Right renal pelvis (tissue), 4 donors: ENCODE data around the gene AMELX. TPM values are rescaled to one million over a fixed set of nuclear protein-coding genes. Genes with fewer than 3 reads are reported as not detected.
A peak's percentile ranks its signal among the peaks of the same experiment; 100 is the strongest.

Experiments
- DNase-seq, 4 donors: peaks; one replicate each; pipeline ENCODE4 v3.0.0-alpha.2; 2013; ENCODE audit warnings: low read depth in 4 of 4, low spot score in 3 of 4, missing footprints in 1 of 4
- polyA plus RNA-seq, 4 donors: library from polyadenylated mRNA; unstranded; fragments of 120-200 nt; gene quantifications; one replicate each; pipeline ENCODE4 v1.2.1, GENCODE V29; 2013; ENCODE audit not compliant: insufficient read length in 4 of 4

Gene AMELX
- polyA plus RNA-seq, 4 donors: not detected

DNA sequence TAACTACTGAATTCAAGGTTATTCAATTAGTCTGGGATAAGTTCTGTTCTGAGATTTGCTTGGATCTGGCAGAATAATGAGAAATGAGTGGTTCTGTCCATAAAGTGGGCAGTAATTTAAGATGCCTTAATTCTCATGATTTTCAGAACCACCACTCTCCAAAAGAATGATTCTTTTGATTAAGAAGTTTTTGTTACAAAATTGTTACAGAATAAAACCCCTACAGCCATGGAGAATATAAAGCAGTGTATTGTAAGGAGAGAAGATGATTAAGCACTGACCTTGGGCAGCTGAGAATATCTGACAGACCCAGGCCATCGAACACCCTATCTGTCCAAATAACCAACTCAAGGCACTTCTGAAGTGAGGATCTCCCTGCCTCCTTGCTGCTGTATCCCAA, 12.4 kb downstream of the AMELX start:
- no peak for DNase-seq

DNA sequence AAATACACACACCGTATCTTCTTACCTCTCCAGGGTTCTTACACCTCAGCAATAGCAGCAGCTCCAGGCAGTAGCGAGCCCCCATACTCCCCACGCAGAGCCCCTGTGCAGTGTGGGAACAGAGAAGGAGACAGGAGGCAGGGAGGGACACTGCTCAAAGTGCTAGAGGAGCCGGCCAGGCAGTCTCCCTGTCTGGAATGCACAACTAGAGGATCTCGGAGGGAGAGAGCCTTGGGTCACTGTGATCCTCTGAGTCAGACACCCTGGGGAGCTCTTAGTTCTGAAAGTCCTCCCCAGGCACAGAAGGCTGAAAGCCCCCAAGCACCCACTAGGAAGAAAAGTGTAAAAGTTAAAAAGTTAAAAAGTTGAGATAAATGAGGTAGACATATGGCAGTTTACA, 16.0 kb downstream of the AMELX start:
- DNase-seq: no peak

DNA sequence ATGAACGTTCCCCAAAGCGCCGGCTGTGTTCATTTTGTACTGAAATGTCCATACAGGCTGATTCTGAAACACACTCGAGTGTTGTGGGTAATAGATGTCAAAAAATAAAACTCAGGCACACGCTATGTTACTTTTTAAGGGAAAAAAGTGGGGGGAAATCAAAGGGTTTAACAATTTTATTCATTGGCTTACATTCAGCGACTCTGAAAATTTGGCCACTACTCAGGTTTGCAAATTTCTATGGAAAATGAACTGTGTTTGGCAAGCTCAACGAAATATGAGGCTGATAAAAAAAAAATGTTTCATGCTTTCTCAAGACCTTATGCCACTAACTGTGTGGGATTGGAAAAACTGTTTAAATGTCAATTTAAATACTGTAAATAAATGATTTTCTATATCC, 18.5 kb downstream of the AMELX start:
- no peak for DNase-seq

DNA sequence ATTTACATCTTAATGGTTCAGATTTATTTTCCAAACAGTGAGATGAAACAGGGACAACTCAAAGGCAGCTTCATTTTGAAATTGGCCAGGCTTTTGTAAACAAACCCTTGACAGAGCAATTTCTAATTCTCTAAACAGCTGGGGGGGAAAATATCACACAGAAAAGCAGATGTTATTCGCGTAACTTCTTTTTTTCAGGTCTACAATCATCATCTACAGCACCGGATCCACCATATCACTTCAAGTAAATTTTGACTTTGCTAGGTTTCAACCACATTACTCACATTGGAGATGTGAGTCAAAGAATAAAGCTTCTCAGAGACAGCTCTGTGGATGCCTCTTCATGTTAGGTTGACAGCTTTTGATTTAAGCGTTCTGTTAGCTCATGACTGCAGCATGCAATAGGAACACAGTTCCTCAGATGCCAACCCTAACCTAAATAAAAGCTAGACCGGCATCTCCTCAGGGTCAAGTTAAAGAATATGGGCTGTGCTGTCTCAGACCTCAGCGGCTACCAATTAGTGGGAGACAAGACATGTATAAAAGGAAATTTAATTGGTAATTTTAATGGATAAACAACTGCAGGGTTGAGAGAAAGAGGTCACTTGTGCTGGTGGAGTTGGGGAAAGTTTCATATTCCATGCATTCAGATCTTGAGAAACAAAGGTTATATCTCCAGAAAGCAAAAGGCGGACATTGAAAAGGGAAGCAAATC, 26.8 kb downstream of the AMELX start:
- DNase-seq: no peak

DNA sequence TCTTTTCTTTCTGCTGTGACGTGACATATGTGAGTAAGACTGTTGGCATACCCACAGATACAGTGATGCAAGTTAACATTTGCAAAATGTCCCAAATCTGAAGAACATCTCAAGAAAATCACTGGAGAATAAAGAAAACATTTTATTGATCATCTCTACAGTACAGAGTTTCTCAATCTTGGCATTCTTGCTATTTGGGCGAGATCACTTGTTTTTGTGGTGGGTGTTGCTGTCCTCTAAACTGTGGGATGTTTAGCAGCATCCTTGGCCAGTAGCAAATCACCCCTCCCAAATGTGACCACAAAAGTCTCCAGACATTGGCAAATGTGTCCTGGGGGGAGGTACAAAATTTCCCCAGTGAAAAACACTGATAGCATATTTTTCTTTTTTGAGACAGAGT, 28.8 kb downstream of the AMELX start:
- DNase-seq: no peak

DNA sequence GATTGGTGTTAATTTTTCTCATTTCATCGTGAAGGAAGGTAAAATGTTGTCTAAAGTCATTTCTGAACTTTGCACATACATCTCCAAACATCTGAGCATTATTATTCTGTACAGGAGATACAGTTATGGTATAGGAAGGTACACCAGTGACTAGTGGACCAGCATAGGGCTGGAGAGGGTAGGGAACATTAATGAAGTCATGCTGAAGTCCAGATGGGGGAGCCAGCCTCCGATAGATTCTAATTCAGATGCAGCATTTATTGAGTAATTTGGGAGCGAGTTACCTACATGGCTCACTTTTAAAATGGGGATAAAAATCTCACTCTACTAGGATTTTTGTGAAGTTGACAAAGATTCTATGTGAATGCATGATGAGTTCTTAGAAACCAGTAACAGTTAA, 34.9 kb downstream of the AMELX start:
- no peak for DNase-seq

DNA sequence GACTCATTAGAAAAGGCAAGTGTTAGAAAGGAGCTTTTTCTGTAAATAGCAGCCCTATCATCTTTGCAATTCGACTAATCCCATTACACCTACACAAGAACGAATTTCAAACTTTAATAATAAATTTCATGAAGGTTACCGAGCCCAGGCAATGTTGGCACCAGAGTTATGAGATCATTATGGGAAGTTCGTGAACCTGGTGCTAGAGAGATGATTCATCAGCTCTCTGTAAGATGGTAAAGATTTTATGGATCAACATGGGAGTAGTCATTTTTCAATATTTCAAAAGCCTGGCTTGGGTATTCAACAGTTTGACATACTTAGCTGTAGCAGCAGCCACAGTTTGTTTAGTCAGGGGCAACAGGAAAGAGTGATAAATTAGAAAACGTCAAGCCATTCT, 35.8 kb downstream of the AMELX start:
- no peak for DNase-seq

DNA sequence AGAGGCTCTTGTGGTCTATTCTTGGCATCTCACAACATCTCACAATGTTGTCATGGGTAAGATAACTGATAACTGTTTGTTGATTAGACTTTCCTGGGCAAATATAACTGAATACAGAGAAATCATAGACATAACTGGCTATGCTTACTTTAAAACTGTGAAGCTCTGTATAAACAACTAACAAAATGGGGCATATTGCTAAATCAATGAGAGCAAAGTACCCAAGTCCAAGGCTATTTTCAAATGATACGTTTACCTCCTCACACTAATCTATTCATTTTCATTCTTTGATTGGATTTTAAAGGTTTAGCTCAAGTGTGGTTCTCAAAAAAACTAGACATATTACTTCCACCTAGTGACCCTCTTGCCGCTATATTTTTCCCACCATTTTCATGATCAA, 38.6 kb downstream of the AMELX start:
- no peak for DNase-seq

DNA sequence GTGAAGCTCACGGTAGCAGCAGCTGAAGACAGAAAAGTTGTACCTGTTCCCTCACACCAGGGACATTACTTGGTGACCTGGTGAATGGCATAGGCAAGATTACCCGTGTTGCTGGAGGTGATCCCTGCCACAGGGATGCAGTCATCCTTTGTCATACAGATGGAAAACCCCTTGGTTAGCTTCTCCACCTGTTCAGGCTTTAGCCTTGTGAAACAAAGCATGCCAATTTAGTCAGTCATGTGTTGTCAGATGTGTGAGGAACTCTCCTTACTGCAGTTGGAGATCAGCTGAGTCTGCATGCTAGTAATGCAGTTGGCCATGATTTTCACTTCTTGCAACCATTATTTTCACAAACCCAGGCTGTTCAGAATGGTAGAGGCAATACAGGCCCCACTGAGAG, 41.0 kb downstream of the AMELX start:
- DNase-seq: no peak

DNA sequence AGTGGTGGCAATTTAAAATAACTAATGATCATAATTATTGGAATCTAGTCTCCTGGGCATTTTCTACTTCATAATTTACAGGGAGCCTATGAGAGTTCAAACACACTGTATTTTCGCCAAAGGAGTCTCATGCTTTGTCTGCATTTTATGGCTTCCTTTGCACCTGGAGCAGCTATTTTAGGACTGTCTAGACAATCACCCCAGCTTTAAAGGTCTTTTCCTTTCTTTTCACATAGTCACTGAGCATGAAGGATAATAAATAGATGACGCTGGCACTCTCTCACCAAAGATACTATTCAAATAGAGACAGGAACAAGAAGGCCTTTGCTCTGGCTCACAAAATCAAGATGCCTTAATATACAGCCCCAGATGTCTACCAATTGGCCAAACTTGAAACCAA, 43.0 kb downstream of the AMELX start:
- no peak for DNase-seq

DNA sequence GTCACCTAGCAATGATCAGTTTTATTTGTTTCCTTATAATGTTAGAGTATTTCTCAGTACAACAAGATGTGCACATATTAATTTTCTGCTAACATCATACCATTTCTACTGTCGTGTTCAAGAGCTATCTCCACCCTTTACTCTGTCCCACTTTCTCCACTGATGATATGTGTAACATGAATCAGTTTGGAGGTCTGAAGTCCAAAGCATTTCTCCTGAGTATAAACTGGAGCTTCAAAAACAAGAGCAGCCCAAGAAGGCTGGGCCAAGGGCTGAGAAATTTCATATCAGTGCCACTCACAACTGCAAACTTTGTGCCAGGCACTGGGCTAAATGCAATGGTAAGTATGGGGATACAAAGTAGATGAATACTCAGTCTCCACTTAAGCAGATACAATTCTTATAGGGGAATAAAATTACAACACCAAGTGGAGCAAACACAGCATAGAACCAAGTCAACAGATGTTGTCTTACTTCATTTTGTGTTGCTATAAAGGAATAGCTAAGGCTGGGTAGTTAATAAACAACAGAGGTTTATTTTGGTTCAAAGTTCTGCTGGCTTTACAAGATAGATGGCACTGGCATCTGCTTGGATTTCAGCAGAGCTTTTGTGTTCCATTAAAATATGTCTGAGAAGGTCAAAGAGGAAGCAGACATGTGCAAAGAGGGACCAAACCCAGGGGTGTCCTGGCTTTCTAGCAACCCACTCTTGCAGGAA, 44.2 kb downstream of the AMELX start:
- DNase-seq: no peak

DNA sequence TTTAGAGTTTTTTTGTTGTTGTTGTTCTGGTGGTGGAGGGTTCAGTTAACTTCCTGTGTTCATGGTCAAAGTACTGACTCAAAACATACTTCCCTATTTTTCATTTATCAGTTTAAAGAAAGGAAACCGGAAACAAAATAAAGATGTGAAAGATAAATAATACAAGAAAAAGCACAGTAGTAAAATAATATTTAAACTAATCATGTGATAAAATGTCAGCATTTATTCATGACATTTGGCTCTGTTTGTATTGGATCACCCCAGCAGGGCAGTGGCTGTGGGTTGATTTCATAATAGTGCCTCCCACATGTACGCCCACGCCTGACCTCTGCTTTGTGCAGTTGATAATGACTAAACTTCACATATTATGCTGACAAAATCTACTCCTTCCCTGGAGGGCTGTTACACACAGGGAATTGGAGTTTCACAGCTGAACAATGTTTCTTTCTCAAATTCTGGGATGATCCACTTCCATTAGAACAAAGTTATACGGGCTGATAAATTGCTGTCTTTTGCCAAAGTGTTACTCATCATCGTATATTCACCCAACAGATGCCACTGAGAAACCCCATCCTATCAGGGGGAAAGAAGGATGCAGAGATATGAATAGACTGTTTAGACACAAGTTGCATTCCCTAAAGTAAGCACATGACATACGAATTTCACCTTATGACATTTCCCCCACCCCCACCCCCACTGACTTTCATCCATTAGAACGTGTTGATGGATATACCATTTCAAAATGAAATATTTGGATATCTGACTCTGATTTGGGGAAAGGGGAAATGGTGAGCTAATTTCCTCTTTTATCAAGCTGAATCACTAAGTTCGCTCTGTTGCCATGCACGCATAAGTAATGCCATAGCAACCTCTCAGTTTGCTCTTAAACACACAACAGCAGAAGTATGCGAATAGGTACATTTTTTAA, 48.3 kb downstream of the AMELX start:
- peak in 3 of 4 donors; percentile 15 to 20 (median 16) for DNase-seq

DNA sequence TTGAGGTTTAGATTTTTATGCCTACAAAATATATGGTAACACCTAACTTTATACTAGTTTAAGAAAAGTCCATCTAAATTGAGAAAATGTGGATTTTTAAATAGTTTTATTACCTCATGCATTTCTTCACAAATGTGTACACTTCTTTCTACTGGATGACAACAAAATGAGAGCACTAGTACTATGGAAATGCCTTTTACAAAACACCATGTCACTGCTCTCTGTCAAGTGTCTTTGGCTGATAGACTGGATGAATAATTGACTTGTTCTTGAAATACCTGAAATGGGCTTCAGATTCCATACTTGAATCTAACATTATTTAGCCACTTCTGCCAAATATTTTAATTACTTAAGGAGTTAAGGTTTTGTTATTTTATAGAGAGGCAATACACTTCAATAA, 49.5 kb downstream of the AMELX start:
- no peak for DNase-seq

DNA sequence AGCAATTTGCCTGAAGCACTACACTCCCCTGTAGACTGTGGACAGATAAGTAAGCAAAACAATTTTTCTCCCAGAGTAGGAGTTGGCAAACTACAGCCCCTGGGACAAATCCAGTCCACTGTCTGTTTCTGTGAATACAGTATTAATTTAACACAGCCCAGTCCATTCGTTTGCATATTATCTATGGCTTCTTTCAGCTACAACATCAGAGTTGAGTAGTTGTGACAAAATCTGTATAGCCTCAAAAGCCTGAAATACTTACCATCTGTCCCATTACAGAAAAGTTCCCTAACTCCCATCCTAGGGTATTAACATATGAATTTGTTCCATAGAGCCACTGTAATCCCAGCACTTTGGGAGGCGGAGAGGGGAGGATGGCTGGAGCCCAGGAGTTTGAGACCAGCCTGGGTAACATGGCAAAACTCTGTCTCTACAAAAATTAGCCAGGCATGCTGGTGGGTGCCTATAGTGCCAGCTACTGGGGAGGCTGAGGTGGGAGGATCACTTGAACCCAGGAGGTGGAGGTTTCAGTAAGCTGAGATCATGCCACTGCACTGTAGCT, 53.0 kb downstream of the AMELX start:
- no peak for DNase-seq

DNA sequence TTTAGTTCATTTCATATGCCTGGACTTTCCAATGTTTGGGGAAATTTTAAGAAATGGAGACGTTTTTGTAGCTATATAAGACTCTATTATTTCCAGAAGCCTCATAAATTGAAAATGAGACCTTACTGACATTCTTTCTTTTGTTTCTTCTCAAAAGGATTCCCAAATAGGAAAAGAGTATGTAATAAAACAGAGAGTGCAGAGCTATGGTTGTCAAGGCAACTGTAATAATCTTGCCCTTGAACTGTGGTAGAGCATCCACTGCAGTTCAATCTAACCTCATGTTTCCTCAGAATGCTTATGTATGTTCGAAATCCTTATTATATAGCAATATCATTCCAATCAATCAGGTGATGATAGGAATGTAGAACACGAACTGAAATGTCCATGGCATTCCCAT, 54.1 kb downstream of the AMELX start:
- no peak for DNase-seq

DNA sequence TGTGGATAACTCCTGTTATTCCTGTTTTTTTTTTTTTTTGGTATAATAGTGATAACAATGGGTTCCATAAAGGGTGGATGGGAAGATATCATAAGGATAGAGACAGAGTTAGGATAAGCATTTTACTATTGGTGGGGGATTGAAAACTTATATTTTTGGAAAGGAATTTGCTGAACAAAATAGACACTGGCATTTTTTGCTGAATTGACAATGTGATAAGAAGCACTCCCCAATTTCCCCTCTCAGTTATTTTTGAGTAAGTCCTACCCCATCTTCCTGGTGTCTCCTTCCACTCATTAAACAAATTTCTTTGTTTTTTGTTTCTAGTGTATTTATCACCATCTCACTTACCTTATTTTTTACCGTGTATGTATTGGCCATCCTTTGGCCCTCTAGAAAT, 55.8 kb downstream of the AMELX start:
- DNase-seq: no peak

DNA sequence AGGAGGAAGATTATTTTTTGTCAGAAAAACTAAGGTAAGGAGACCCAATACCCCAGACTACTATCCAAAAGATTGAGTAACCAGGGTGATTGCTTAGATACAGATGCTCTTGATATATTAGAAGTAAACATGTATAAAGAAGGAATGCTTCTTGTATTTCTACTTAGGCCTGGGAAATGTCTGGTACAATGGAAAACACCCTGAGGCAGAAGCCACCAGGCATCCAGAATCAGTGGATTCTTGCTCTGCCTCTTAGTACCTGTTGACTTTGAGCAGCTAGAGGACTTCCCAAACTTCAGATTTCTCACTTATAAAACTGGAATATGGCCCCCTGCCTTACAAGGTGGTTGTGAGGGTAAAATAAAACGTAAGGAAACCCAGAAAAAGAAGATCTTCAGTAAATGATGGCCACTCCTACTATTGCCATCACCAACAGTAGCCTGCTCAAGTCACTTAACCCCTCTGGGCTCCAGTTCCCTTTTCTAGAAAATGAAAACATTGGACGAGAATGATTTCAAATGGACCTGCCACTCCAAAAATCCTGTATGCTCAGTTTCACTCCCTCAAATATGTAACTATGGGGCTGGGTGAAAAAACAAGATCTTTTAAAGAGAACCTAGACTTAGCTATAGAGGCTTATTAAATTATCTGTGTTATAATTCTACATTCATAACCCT, 56.6 kb downstream of the AMELX start:
- DNase-seq: no peak
